Pancreas (tissue), 10 donors: ENCODE results near the gene POLR2H. TPM values are rescaled to one million over a fixed set of nuclear protein-coding genes. Genes with fewer than 3 reads are reported as not detected.

Experiments
- ATAC-seq, 4 donors: fragments of 200-7000 bp; cut with Tn5 transposase; one replicate each; pipeline versions ENCODE4 v1.8.0 to v1.9.1; 2020; ENCODE audit warnings: mild to moderate bottlenecking in 4 of 4, moderate library complexity in 4 of 4
- DNase-seq, 6 donors: peaks; one replicate each; pipeline ENCODE4 v3.0.0-alpha.2; 2020
- FAIRE-seq: peaks from 2 replicates; lab custom pipeline; 2012; peaks lifted over from hg19 to GRCh38; lab: Jason Lieb, UNC
- H3K27ac ChIP-seq, 4 donors: fragments of 200-600 bp; sonication (generic); 1 replicate in 3 of 4; 2 replicates in 1 of 4; pipeline versions ENCODE4 v1.5.0 to v1.8.0; 2020
- H3K27me3 ChIP-seq, 4 donors: fragments of 200-600 bp; one replicate each; pipeline ENCODE4 v1.8.0; 2021
- H3K36me3 ChIP-seq, 3 donors: fragments of 200-600 bp; sonication (generic) in 1 of 3; one replicate each; pipeline versions ENCODE4 v1.5.0 to v1.8.0; 2020 to 2021
- H3K4me1 ChIP-seq, 3 donors: fragments of 200-600 bp; one replicate each; pipeline ENCODE4 v1.8.0; 2021
- H3K4me3 ChIP-seq, 4 donors: fragments of 200-600 bp; sonication (generic) in 2 of 4; one replicate each; pipeline versions ENCODE4 v1.5.0 to v1.8.0; 2020 to 2021
- H3K9me3 ChIP-seq, 4 donors: fragments of 200-600 bp; one replicate each; pipeline ENCODE4 v1.8.0; 2021
- CTCF ChIP-seq, 4 donors: fragments of 200-600 bp; sonication (generic) in 3 of 4; IDR thresholded peaks; one replicate each; pipeline versions ENCODE4 v1.5.0 to v1.8.0; 2021; ENCODE audit warnings: antibody characterized with exemption in 4 of 4
- WGBS, 2 donors: extraction: QIAGEN DNeasy Blood & Tissue Kit; methylation state at CpG; one replicate each; pipeline ENCODE4 v1.1.7; 2013; 5-methylcytosine and 5-hydroxymethylcytosine counted together
- intact Hi-C, 3 donors: fragments of 100-400 bp; cut with DNase I; formaldehyde crosslinking; loops; one replicate each; pipeline versions ENCODE4 v1.11.1 to v1.14.2; 2022
- polyA plus RNA-seq, 2 donors: library from polyadenylated mRNA; stranded (reverse); fragments of 200-250 nt; gene quantifications; one replicate each; pipeline ENCODE4 v1.2.3, GENCODE V29; 2013
- total RNA-seq, 6 donors: library from RNA; stranded (reverse); fragmentation: NEBNext Ultra II Directional in 4 of 6; extraction: Animal tissue kit (Norgen Biotek cat#: 25700) in 4 of 6; gene quantifications; one replicate each; pipeline versions ENCODE4 v1.2.1 to v1.2.4, GENCODE V29; 2021 to 2023
- donor health status: healthy with polysubstance abuse.
- donor health status: DM: no; HTN: no; CAD: no; lungs with moderate emphysema.
- donor health status: DM: no; HTN: no; CAD: no.
- donor health status: control.
- donor health status: control.
- donor health status: Bipolar disorder and iron deficiency.
- donor health status: DM: yes; HTN: yes; CAD: no.
- donor health status: DM: no; HTN: no; CAD: no.
- donor health status: DM: no; HTN: no; CAD: no.
- donor health status: DM: yes; HTN: yes; CAD: no.

The POLR2H gene
- total and polyA plus RNA-seq, 8 donors, result 19.7 to 116 (median 28.8) TPM

- Histone ChIP-seq H3K27ac (no peak overlapping the region), H3K4me3 (no peak overlapping the region), H3K27me3 (no peaks in the 10 kb centered on the region), H3K9me3 (no peaks in the 10 kb centered on the region), H3K4me1 (peaks cover 0 to 1% (median 0%) of the 10 kb centered on the region in 3 donors), H3K36me3 (no peaks in the 10 kb centered on the region)
- intact Hi-C loops, result loop anchor here in 1 of 3 donors (10.0 kb wide), 1 partner anchor 145 kb away; no protein-coding TSS in a partner anchor
- no peak for DNase-seq
- no peak for TF ChIP-seq CTCF (IDR thresholded peaks at IDR 0.05)
- FAIRE-seq, result no peak
- 91 to 95% methylated on average over 4 to 5 of the region's 5 CpGs for WGBS, 2 donors
- no peak for ATAC-seq
Observed at GRCh38 chr3:184389935-184390528, 28.5 kb downstream of the POLR2H start.

DNA sequence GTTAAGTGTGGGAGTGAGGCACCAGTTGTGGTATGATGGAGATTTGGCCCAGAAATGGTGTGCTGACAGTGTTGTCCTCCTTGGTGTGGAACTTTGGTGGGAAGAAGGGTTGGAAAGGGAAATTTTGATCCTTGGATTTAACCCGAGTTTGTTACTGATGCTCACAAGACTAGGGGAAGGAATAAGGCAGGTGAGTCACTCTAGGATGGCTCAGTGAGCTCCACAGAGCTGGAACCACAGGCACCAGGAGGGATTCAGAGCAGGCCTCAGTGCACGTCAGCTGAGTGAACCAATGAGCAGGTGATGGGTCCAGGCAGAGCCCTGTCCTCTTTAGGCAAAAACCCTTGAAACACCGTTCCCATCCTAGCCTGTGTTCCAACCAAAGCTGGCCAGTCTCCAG lies 29.8 kb downstream of the POLR2H start:
- Histone ChIP-seq H3K27ac (no peak overlapping the region), H3K27me3 (no peaks in the 10 kb centered on the region), H3K4me3 (no peak overlapping the region), H3K4me1 (peaks cover 0 to 7% (median 0%) of the 10 kb centered on the region in 3 donors), H3K9me3 (no peaks in the 10 kb centered on the region), H3K36me3 (no peaks in the 10 kb centered on the region)
- FAIRE-seq, result no peak
- intact Hi-C loops, result no loop called here
- ATAC-seq, result no peak
- 79 to 86% methylated on average over 3 of the region's 3 CpGs for WGBS, 2 donors
- peak in 1 of 6 donors; percentile 21 for DNase-seq
- TF ChIP-seq CTCF (IDR thresholded peaks at IDR 0.05), result no peak

DNA sequence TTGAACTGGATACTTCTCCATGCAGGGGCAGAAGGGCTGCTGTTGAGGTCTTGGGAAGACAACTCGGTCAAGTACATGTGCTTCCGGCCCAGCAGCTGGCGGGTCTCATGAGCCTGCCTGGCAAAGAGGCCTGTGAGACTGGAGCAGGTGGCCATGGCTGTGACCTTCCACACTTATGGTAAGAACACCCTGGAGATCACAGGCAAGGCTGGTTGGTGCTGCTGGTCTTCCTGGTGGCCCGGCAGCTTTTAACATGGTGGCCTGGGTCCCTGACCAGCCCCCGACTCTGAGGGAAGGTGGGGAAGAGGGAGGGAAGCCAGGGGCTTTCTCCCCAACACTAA lies 33.8 kb downstream of the POLR2H start:
- peak; percentile 74 to 91 (median 82) for DNase-seq
- no peaks in the 10 kb centered on the region for H3K9me3 ChIP-seq
- H3K4me3 ChIP-seq, result no peak overlapping the region
- ATAC-seq, result peak; percentile 88 to 98 (median 96)
- H3K27me3 ChIP-seq, result no peaks in the 10 kb centered on the region
- H3K36me3 ChIP-seq, result no peaks in the 10 kb centered on the region
- no peak for FAIRE-seq
- 43 to 57% methylated on average over 5 of the region's 5 CpGs for WGBS, 2 donors
- intact Hi-C loops, result no loop called here
- H3K4me1 ChIP-seq, result peaks cover 0 to 7% (median 0%) of the 10 kb centered on the region in 3 donors
- H3K27ac ChIP-seq, result peak overlapping the region in 2 of 4 donors; percentile 16 to 31
- TF ChIP-seq CTCF (IDR thresholded peaks at IDR 0.05), result no peak

GRCh38 chr3:184399410-184399809 lies 37.9 kb downstream of the POLR2H start:
- ATAC-seq, result peak in 2 of 4 donors; percentile 31 to 58
- Histone ChIP-seq H3K4me3 (no peak overlapping the region), H3K4me1 (peaks cover 0 to 7% (median 0%) of the 10 kb centered on the region in 3 donors), H3K9me3 (no peaks in the 10 kb centered on the region), H3K27ac (no peak overlapping the region), H3K27me3 (no peaks in the 10 kb centered on the region), H3K36me3 (no peaks in the 10 kb centered on the region)
- 27 to 36% methylated on average over 9 of the region's 9 CpGs for WGBS, 2 donors
- no peak for TF ChIP-seq CTCF (IDR thresholded peaks at IDR 0.05)
- no peak for DNase-seq
- no peak for FAIRE-seq
- intact Hi-C loops, result no loop called here
